ENCODE results near the gene IKZF2.

DNA sequence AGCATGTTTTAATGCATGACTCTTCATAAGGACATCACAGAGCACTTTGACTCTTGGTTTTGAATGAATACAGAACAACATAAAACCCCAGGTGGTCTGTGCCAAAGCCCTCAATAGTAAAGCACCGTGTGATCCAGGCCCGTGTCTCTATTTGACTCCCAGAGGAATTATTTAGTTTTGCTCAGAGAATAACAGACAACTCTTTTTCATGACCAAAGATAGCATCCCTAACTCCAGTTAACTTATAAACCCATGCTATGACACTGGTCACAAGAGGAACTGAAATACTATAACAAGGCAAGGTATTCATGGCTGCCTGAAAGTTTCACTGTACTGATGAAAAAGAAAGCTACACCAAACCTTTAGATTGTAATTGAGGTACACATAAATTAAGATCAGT is 128.4 kb downstream of the IKZF2 start:
- TF ChIP-seq, protein P1, sequence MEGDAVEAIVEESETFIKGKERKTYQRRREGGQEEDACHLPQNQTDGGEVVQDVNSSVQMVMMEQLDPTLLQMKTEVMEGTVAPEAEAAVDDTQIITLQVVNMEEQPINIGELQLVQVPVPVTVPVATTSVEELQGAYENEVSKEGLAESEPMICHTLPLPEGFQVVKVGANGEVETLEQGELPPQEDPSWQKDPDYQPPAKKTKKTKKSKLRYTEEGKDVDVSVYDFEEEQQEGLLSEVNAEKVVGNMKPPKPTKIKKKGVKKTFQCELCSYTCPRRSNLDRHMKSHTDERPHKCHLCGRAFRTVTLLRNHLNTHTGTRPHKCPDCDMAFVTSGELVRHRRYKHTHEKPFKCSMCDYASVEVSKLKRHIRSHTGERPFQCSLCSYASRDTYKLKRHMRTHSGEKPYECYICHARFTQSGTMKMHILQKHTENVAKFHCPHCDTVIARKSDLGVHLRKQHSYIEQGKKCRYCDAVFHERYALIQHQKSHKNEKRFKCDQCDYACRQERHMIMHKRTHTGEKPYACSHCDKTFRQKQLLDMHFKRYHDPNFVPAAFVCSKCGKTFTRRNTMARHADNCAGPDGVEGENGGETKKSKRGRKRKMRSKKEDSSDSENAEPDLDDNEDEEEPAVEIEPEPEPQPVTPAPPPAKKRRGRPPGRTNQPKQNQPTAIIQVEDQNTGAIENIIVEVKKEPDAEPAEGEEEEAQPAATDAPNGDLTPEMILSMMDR (conservative IDR thresholded peaks at IDR 0.05; ENCODE audit: low read length), result no peak
- TF ChIP-seq EZH2phosphoT487 (IDR thresholded peaks at IDR 0.05; ENCODE audit: borderline replicate concordance), result no peak
